Activated CD4-positive, CD25-positive, alpha-beta regulatory T cell treated with anti-CD3 and anti-CD28 coated beads, Interleukin-2, amount 50 U/mL, for 72 hours (primary cell): ENCODE data around the gene EBF4.

Source experiments
- DNase-seq: peaks from one replicate; pipeline ENCODE4 v3.0.0; 2021

EBF4 gene

GRCh38 chr20:2745936-2746635 lies 53.5 kb downstream of the EBF4 start:
- DNase-seq, result no peak

GRCh38 chr20:2746636-2747265 lies 54.2 kb downstream of the EBF4 start:
- DNase-seq, result no peak

- DNase-seq, result no peak
Measured at GRCh38 chr20:2747676-2748235, 55.2 kb downstream of the EBF4 start.

GRCh38 chr20:2748551-2749342 lies 56.2 kb downstream of the EBF4 start:
- no peak for DNase-seq

- DNase-seq, result no peak
Measured at GRCh38 chr20:2749343-2749950, 56.9 kb downstream of the EBF4 start.

GRCh38 chr20:2749951-2750490 lies 57.4 kb downstream of the EBF4 start:
- DNase-seq, result no peak

- DNase-seq, result no peak
Measured at GRCh38 chr20:2750491-2751251, 58.1 kb downstream of the EBF4 start.

- DNase-seq, result no peak
Measured at GRCh38 chr20:2751347-2751877, 58.8 kb downstream of the EBF4 start.

GRCh38 chr20:2751878-2752566 lies 59.4 kb downstream of the EBF4 start:
- DNase-seq, result peak; percentile 63

- DNase-seq, result peak; percentile 48
Measured at GRCh38 chr20:2752567-2753460, 60.2 kb downstream of the EBF4 start.

- no peak for DNase-seq
Measured at GRCh38 chr20:2753461-2754040, 61.0 kb downstream of the EBF4 start.

GRCh38 chr20:2754424-2754823 lies 61.8 kb downstream of the EBF4 start:
- no peak for DNase-seq

GRCh38 chr20:2755451-2756055 lies 63.0 kb downstream of the EBF4 start:
- no peak for DNase-seq

GRCh38 chr20:2756056-2756611 lies 63.6 kb downstream of the EBF4 start:
- DNase-seq, result no peak

- DNase-seq, result no peak
Measured at GRCh38 chr20:2757001-2757400, 64.4 kb downstream of the EBF4 start.

- DNase-seq, result no peak
Measured at GRCh38 chr20:2757969-2758368, 65.4 kb downstream of the EBF4 start.

- DNase-seq, result no peak
Measured at GRCh38 chr20:2759143-2759542, 66.6 kb downstream of the EBF4 start.

- DNase-seq, result no peak
Measured at GRCh38 chr20:2759603-2760296, 67.2 kb downstream of the EBF4 start.
